ENCODE data around the gene TBCK. TPM values are rescaled to one million over a fixed set of nuclear protein-coding genes. Genes with fewer than 3 reads are reported as not detected.

Gene TBCK
- total and polyA plus RNA-seq, 9 of the 15 experiments (the other 6 are each of a cell fraction or from before 2014, with no cell fraction given): 5.3 to 26.6 (median 16.2) TPM

GRCh38 chr4:106312997-106313522 lies 2.9 kb downstream of the TBCK start:
- H3K4me1 ChIP-seq (replicated peaks in 1 of 2; ENCODE audit: control insufficient read depth in 2 of 2, insufficient read depth in 2 of 2, low read length in 2 of 2): peaks cover 8 to 15% of the 10 kb centered on the region in 2 experiments; a peak in 4 of 5 replicates
- in situ Hi-C loops (cut with MboI): loop anchor here (25.0 kb wide), 1 partner anchor 1399 kb away; the partner anchor contains the start of gene PAPSS1
- intact Hi-C loops (cut with micrococcal nuclease): no loop called here
- FAIRE-seq: peak; percentile 69
- H3K4me3 ChIP-seq: no peak overlapping the region
- H3K27ac ChIP-seq (ENCODE audit: extremely low read depth, low read depth, low read length): peak overlapping the region; percentile 48; the same call in 1 of the 3 replicates
- H3K36me3 ChIP-seq (ENCODE audit: control insufficient read depth, insufficient read depth, low read length): peaks cover 9% of the 10 kb centered on the region
- H2AFZ ChIP-seq (ENCODE audit: low read depth, low read length): no peak overlapping the region
- peaks cover 80% of the 10 kb centered on the region for H3K79me2 ChIP-seq (ENCODE audit: control insufficient read depth, insufficient read depth, low read length)
- 21% methylated on average over 3 of the region's 3 CpGs for WGBS (ENCODE audit: insufficient coverage, low coverage, missing lambda C conversion rate)
- no peaks in the 10 kb centered on the region for H3K9me1 ChIP-seq (ENCODE audit: control insufficient read depth, insufficient read depth, low read length)
- CTCF ChIA-PET (ENCODE audit: low intra/inter-chr PET ratio): no interaction called here
- peak in 1 of 4 experiments; percentile 56 for DNase-seq (ENCODE audit: extremely low read depth in 1 of 4, low spot score in 3 of 4)
- H3K9ac ChIP-seq (ENCODE audit: insufficient read depth in 1 of 2, low read depth in 2 of 2, low read length in 2 of 2): peak overlapping the region in 1 of 2 experiments; percentile 98; a peak in 2 of 4 replicates
- ATAC-seq: peak; percentile 16; the same call in 2 of the 3 replicates
- no peaks in the 10 kb centered on the region for H3K9me3 ChIP-seq (replicated peaks; ENCODE audit: control insufficient read depth, insufficient read depth, low read depth, low read length)
- H3K27me3 ChIP-seq (ENCODE audit: control insufficient read depth in 2 of 2, insufficient read depth in 2 of 2, low read length in 2 of 2): no peaks in the 10 kb centered on the region
- H3K4me2 ChIP-seq (ENCODE audit: insufficient read depth, low read length): peak overlapping the region; percentile 56
- BruUV-seq (replicated peaks): no TSS peak
- no peaks in the 10 kb centered on the region for H4K20me1 ChIP-seq (replicated peaks; ENCODE audit: control insufficient read depth, insufficient read depth, low read length)
- POLR2A ChIA-PET: no interaction called here
- TF ChIP-seq ID3 (CRISPR knock-in tag; IDR thresholded peaks at IDR 0.05): no peak
- TF ChIP-seq ID3 (tag; IDR thresholded peaks at IDR 0.05): no peak
- TF ChIP-seq VEZF1 (CRISPR knock-in tag; IDR thresholded peaks at IDR 0.05): no peak
- no peak for TF ChIP-seq SP1 (CRISPR knock-in tag; IDR thresholded peaks at IDR 0.05)
- TF ChIP-seq CHD7 (IDR thresholded peaks at IDR 0.05; ENCODE audit: low read depth, low read length): no peak
- TF ChIP-seq ZFPM2 (CRISPR knock-in tag; IDR thresholded peaks at IDR 0.05): no peak
- 0 out of 2 replicates have a peak, but pooled peaks have one; percentile 22 for TF ChIP-seq ZNF384 (IDR thresholded peaks at IDR 0.05; ENCODE audit: low read depth, low read length)
- TF ChIP-seq ZBED1 (IDR thresholded peaks at IDR 0.05): no peak
- TF ChIP-seq MECOM (CRISPR knock-in tag; IDR thresholded peaks at IDR 0.05): no peak

Measured in K562 (cell line).